ENCODE measurements around the gene SNF8.

- no peak for TF ChIP-seq CTCF (conservative IDR thresholded peaks at IDR 0.05; ENCODE audit: low read length)
- no peak for TF ChIP-seq EZH2phosphoT487 (IDR thresholded peaks at IDR 0.05; ENCODE audit: borderline replicate concordance)
Measured at GRCh38 chr17:48928876-48929811, 15.5 kb downstream of the SNF8 start.

All from Loucy (cell line).